Muscle of arm (tissue), 12 donors: ENCODE measurements around the gene ZBTB22. TPM values are rescaled to one million over a fixed set of nuclear protein-coding genes. Genes with fewer than 3 reads are reported as not detected.

ENCODE experiments used
- polyA plus RNA-seq, 12 donors: library from polyadenylated mRNA; unstranded; fragments of 120-200 nt; gene quantifications; one replicate each; pipeline ENCODE4 v1.2.1, GENCODE V29; 2013; ENCODE audit not compliant: insufficient read length in 12 of 12

The ZBTB22 gene
- polyA plus RNA-seq, 12 donors = 10.9 to 35.6 (median 14.3) TPM; not detected in 1

Other genes starting within 250 kb of the ZBTB22 start
- 10 to 100 TPM in 9 of 12 donors, 1 to 10 TPM in 2, not detected in 1; 7.6 to 44.7 (median 13.9) TPM for gene HLA-DPA1, start 244.1 kb downstream of the ZBTB22 start, polyA plus RNA-seq
- 10 to 100 TPM in 2 of 12 donors, 1 to 10 TPM in 9, not detected in 1; 2.9 to 29.8 (median 9.0) TPM for gene HLA-DPB1, start 241.8 kb downstream of the ZBTB22 start, polyA plus RNA-seq
- 100 to 1,000 TPM in 1 of 12 donors, 10 to 100 TPM in 10, not detected in 1; 32.4 to 120 (median 49.2) TPM for gene COL11A2, start 125.3 kb downstream of the ZBTB22 start, polyA plus RNA-seq
- gene RXRB, start 117.1 kb downstream of the ZBTB22 start, polyA plus RNA-seq = 10 to 100 TPM in 11 of 12 donors, not detected in 1; 33.8 to 70.0 (median 37.7) TPM
- gene SLC39A7, start 116.9 kb downstream of the ZBTB22 start, polyA plus RNA-seq = 100 to 1,000 TPM in 3 of 12 donors, 10 to 100 TPM in 8, not detected in 1; 62.9 to 117 (median 77.6) TPM
- 10 to 100 TPM in 5 of 12 donors, 1 to 10 TPM in 6, not detected in 1; 7.8 to 20.2 (median 9.8) TPM for gene HSD17B8, start 113.1 kb downstream of the ZBTB22 start, polyA plus RNA-seq
- 10 to 100 TPM in 11 of 12 donors, not detected in 1; 25.4 to 54.2 (median 29.2) TPM for gene RING1, start 109.2 kb downstream of the ZBTB22 start, polyA plus RNA-seq
- 10 to 100 TPM in 11 of 12 donors, not detected in 1; 34.7 to 75.9 (median 45.1) TPM for gene VPS52, start 45.9 kb downstream of the ZBTB22 start, polyA plus RNA-seq
- 1,000 to 10,000 TPM; 1,205 to 5,224 (median 4,322) TPM for gene RPS18, start 45.7 kb downstream of the ZBTB22 start, polyA plus RNA-seq
- 1 to 10 TPM in 10 of 12 donors, not detected in 2; 1.3 to 3.8 (median 2.0) TPM for gene B3GALT4, start 40.6 kb downstream of the ZBTB22 start, polyA plus RNA-seq
- gene WDR46, start 28.5 kb downstream of the ZBTB22 start, polyA plus RNA-seq = 10 to 100 TPM in 11 of 12 donors, not detected in 1; 38.8 to 63.5 (median 56.3) TPM
- gene PFDN6, start 28.1 kb downstream of the ZBTB22 start, polyA plus RNA-seq = 10 to 100 TPM in 11 of 12 donors, not detected in 1; 35.2 to 61.0 (median 41.7) TPM
- gene RGL2, start 18.8 kb downstream of the ZBTB22 start, polyA plus RNA-seq = 10 to 100 TPM in 11 of 12 donors, not detected in 1; 43.6 to 81.3 (median 52.1) TPM
- gene TAPBP, start 3.7 kb downstream of the ZBTB22 start, polyA plus RNA-seq = 10 to 100 TPM in 11 of 12 donors, not detected in 1; 15.5 to 50.7 (median 21.1) TPM
- gene DAXX, start 5.2 kb upstream of the ZBTB22 start, polyA plus RNA-seq = 10 to 100 TPM in 11 of 12 donors, not detected in 1; 26.8 to 51.2 (median 33.1) TPM
- 10 to 100 TPM in 11 of 12 donors, not detected in 1; 15.2 to 39.0 (median 23.6) TPM for gene KIFC1, start 74.1 kb upstream of the ZBTB22 start, polyA plus RNA-seq
- 10 to 100 TPM in 11 of 12 donors, not detected in 1; 31.9 to 72.5 (median 46.3) TPM for gene PHF1, start 93.3 kb upstream of the ZBTB22 start, polyA plus RNA-seq
- gene CUTA, start 100.4 kb upstream of the ZBTB22 start, polyA plus RNA-seq = 100 to 1,000 TPM in 11 of 12 donors, not detected in 1; 106 to 145 (median 118) TPM
- 10 to 100 TPM in 11 of 12 donors, not detected in 1; 12.1 to 41.9 (median 16.6) TPM for gene SYNGAP1, start 102.3 kb upstream of the ZBTB22 start, polyA plus RNA-seq
- 1 to 10 TPM in 11 of 12 donors, not detected in 1; 3.9 to 8.5 (median 6.6) TPM for gene ZBTB9, start 136.8 kb upstream of the ZBTB22 start, polyA plus RNA-seq